ENCODE data around the gene HS2ST1.

HS2ST1 gene

DNA sequence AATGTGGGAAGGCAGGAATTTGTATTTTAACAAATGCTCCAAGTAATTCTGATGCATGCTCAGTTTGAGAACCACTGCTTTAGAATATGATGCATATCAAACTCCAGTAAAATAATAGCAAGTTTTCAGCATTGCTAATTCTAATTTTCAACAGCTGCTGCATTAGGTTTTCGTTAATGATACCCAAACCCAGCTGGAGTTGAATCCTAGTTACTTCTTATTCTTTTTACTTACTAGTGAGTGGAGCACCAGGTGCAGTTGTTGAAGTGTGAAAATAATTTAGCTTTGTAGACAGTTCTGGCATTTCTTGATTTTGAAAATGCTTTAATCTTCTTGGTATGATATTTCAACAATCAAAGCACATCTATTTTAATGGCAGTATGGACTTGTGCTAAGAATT lies 138.5 kb downstream of the HS2ST1 start:
- no peak for TF ChIP-seq CTCF (IDR thresholded peaks at IDR 0.05)
- Histone ChIP-seq H3K4me3 (ENCODE audit: low read depth in 1 of 2, low read length in 1 of 2) (no peak overlapping the region), H3K27me3 (no peaks in the 10 kb centered on the region), H3K36me3 (no peaks in the 10 kb centered on the region), H3K9me3 (no peaks in the 10 kb centered on the region), H3K27ac (no peak overlapping the region), H3K4me1 (ENCODE audit: control insufficient read depth in 1 of 2, insufficient read depth in 1 of 2, low read depth in 1 of 2, low read length in 1 of 2) (no peaks in the 10 kb centered on the region)

DNA sequence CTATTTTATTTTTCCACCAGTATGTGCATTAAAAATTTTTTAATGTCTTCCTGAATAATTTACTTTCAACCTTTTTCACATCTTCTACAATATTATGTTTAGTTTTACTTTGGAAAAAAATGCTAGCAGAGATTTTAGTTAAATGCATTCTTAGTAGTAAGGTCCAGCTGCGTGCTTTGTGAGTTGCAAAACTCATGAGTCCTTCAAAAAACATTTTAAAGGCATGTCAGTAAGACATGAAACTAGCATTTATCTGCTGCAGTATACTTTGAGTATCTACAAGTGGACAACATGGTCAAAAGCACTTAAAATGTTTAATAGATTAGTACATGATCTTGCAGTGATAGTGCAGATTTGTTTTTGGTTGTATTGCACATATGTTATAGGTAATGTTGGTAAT lies 139.0 kb downstream of the HS2ST1 start:
- no peak for TF ChIP-seq CTCF (IDR thresholded peaks at IDR 0.05)
- H3K27me3 ChIP-seq: no peaks in the 10 kb centered on the region

GRCh38 chr1:87056974-87057373 lies 142.5 kb downstream of the HS2ST1 start:
- TF ChIP-seq CTCF (IDR thresholded peaks at IDR 0.05): no peak

More for the DNA sequence above, 139.0 kb downstream of the HS2ST1 start:
- Histone ChIP-seq H3K4me1 (ENCODE audit: control insufficient read depth in 1 of 2, insufficient read depth in 1 of 2, low read depth in 1 of 2, low read length in 1 of 2) (no peaks in the 10 kb centered on the region), H3K36me3 (no peaks in the 10 kb centered on the region), H3K9me3 (no peaks in the 10 kb centered on the region), H3K27ac (no peak overlapping the region), H3K4me3 (ENCODE audit: low read depth in 1 of 2, low read length in 1 of 2) (no peak overlapping the region)

GRCh38 chr1:87058343-87058649 lies 143.9 kb downstream of the HS2ST1 start:
- Histone ChIP-seq H3K36me3 (no peaks in the 10 kb centered on the region), H3K4me1 (ENCODE audit: control insufficient read depth in 1 of 2, insufficient read depth in 1 of 2, low read depth in 1 of 2, low read length in 1 of 2) (no peaks in the 10 kb centered on the region), H3K27ac (no peak overlapping the region), H3K27me3 (no peaks in the 10 kb centered on the region), H3K9me3 (no peaks in the 10 kb centered on the region), H3K4me3 (ENCODE audit: low read depth in 1 of 2, low read length in 1 of 2) (no peak overlapping the region)
- TF ChIP-seq CTCF (IDR thresholded peaks at IDR 0.05): no peak

More at GRCh38 chr1:87056974-87057373, 142.5 kb downstream of the HS2ST1 start:
- H3K4me3 ChIP-seq (ENCODE audit: low read depth in 1 of 2, low read length in 1 of 2): no peak overlapping the region
- H3K9me3 ChIP-seq: no peaks in the 10 kb centered on the region
- H3K4me1 ChIP-seq (ENCODE audit: control insufficient read depth in 1 of 2, insufficient read depth in 1 of 2, low read depth in 1 of 2, low read length in 1 of 2): no peaks in the 10 kb centered on the region
- no peaks in the 10 kb centered on the region for H3K36me3 ChIP-seq
- H3K27me3 ChIP-seq: no peaks in the 10 kb centered on the region
- no peak overlapping the region for H3K27ac ChIP-seq

DNA sequence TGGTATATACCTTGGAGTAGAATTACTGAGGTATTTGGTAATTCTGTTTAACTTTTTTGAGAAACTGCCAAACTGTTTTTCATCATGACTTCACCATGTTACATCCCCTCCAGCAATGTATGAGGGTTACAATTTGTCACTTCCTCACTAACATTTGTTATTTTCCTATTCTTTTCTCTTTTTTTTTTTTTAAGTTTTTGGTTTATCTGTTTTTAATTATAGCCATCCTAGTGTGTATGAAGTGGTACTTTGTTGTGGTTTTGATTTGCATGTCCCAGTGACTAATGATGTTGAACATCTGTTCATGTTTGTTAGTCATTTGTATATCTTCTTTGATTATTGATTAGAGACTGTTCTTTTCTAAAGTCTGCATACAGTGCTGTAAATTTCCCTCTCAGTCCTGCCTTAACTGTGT lies 147.3 kb downstream of the HS2ST1 start:
- Histone ChIP-seq H3K27me3 (no peaks in the 10 kb centered on the region), H3K36me3 (no peaks in the 10 kb centered on the region), H3K4me3 (ENCODE audit: low read depth in 1 of 2, low read length in 1 of 2) (no peak overlapping the region), H3K27ac (no peak overlapping the region), H3K9me3 (no peaks in the 10 kb centered on the region), H3K4me1 (ENCODE audit: control insufficient read depth in 1 of 2, insufficient read depth in 1 of 2, low read depth in 1 of 2, low read length in 1 of 2) (no peaks in the 10 kb centered on the region)
- TF ChIP-seq CTCF (IDR thresholded peaks at IDR 0.05): no peak

DNA sequence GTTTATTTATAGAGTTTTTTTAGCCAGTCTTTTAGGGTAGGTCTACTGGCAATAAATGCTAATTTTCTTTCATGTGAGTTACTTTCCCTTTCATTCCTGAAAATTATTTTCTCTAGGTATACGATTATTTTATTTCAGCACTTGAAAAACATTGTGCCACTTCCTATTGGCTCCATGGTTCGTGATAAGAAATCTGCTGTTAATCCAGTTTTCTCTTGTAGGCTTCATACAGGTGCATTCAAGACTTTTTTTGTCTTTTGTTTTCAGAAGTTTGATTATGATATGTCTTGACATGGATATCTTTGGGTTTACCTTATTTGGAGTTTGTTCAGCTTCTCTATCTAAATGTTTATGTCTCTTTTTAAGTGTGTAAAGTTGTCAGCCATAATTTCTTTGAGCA lies 148.3 kb downstream of the HS2ST1 start:
- Histone ChIP-seq H3K27ac (no peak overlapping the region), H3K4me3 (ENCODE audit: low read depth in 1 of 2, low read length in 1 of 2) (no peak overlapping the region), H3K36me3 (no peaks in the 10 kb centered on the region), H3K4me1 (ENCODE audit: control insufficient read depth in 1 of 2, insufficient read depth in 1 of 2, low read depth in 1 of 2, low read length in 1 of 2) (no peaks in the 10 kb centered on the region), H3K9me3 (no peaks in the 10 kb centered on the region), H3K27me3 (no peaks in the 10 kb centered on the region)
- no peak for TF ChIP-seq CTCF (IDR thresholded peaks at IDR 0.05)
